Neural crest cell (in vitro differentiated cells): ENCODE data around the gene ESYT3. TPM values are rescaled to one million over a fixed set of nuclear protein-coding genes. Genes with fewer than 3 reads are reported as not detected.

Source experiments
- DNase-seq: peaks from one replicate; pipeline ENCODE4 v3.0.0; 2021; ENCODE audit warnings: low read depth, mixed read lengths, low spot score
- H3K27ac Mint-ChIP-seq: one replicate; pipeline ENCODE4 v1.8.0; 2021; ENCODE audit warnings: mild to moderate bottlenecking, mixed read lengths; ENCODE audit not compliant: unreplicated experiment
- H3K27me3 Mint-ChIP-seq: 2 replicates; pipeline ENCODE4 v1.8.0; 2021; ENCODE audit warnings: low read depth, mild to moderate bottlenecking, mixed read lengths
- H3K36me3 Mint-ChIP-seq: 2 replicates; pipeline ENCODE4 v1.8.0; 2021; ENCODE audit warnings: low read depth, mild to moderate bottlenecking, mixed read lengths
- H3K4me1 Mint-ChIP-seq: 2 replicates; pipeline ENCODE4 v1.8.0; 2021; ENCODE audit warnings: mixed read lengths
- H3K4me3 Mint-ChIP-seq: one replicate; pipeline ENCODE4 v1.8.0; 2021; ENCODE audit warnings: mild to moderate bottlenecking, mixed read lengths
- H3K9me3 Mint-ChIP-seq: 2 replicates; pipeline ENCODE4 v1.8.0; 2021; ENCODE audit warnings: mixed read lengths
- CTCF ChIP-seq: fragments of 200-600 bp; sonication (generic); conservative IDR thresholded peaks from 2 replicates; pipeline ENCODE4 v1.5.0; 2021; ENCODE audit warnings: antibody characterized with exemption, mild to moderate bottlenecking
- total RNA-seq: library from RNA; stranded (reverse); gene quantifications from 2 replicates; pipeline ENCODE4 v1.2.1, GENCODE V29; 2021

The ESYT3 gene
- total RNA-seq, 1 donor from 2014 or later: 0.44 TPM

GRCh38 chr3:138469874-138470273 is 35.5 kb downstream of the ESYT3 start:
- peaks cover 2% of the 10 kb centered on the region for H3K27me3 Mint-ChIP-seq
- H3K4me1 Mint-ChIP-seq: no peaks in the 10 kb centered on the region
- no peak for TF ChIP-seq CTCF
- no peaks in the 10 kb centered on the region for H3K36me3 Mint-ChIP-seq
- no peak overlapping the region for H3K4me3 Mint-ChIP-seq
- no peaks in the 10 kb centered on the region for H3K9me3 Mint-ChIP-seq
- no peak overlapping the region for H3K27ac Mint-ChIP-seq
- no peak for DNase-seq

DNA sequence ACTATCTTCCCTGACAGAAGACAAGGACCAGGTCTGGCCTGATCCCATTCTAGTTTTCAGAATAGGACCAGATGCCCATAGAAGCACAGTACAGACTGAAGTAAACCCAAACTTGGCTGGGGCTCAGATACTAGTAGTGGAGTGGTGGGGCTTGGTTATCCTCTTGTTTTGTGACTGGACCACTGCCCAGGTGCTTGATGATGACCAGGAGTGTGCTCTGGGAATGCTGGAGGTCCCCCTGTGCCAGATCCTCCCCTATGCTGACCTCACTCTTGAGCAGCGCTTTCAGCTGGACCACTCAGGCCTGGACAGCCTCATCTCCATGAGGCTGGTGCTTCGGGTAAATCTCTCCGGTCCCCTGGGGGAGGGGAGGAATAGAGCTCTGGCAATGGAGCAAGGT is 36.3 kb downstream of the ESYT3 start:
- no peak overlapping the region for H3K27ac Mint-ChIP-seq
- no peak for DNase-seq

DNA sequence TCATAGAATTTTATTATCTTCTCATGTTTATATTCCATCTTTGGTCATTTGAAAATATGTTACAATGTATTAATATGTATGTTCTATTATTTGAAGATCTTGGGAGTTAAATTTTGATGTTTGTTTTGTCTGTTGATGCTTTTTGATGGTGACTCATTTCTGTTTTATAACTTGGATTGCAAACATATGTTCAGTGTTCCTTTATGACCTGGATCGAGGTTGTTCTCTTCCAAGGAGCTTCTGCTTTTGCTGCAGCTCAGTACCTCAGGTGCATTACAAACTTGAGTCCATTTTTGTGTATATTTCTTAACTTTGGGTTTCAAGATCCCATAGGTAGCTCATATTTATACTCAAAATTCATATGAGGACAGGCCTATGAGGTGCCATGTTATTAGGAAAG is 37.1 kb downstream of the ESYT3 start:
- DNase-seq: no peak
- Mint-ChIP-seq H3K4me1 (no peaks in the 10 kb centered on the region), H3K36me3 (no peaks in the 10 kb centered on the region), H3K9me3 (no peaks in the 10 kb centered on the region), H3K4me3 (no peak overlapping the region), H3K27ac (no peak overlapping the region), H3K27me3 (peaks cover 1% of the 10 kb centered on the region)
- TF ChIP-seq CTCF: no peak

More for the DNA sequence above, 36.3 kb downstream of the ESYT3 start:
- no peaks in the 10 kb centered on the region for H3K4me1 Mint-ChIP-seq
- no peak overlapping the region for H3K4me3 Mint-ChIP-seq
- TF ChIP-seq CTCF: no peak
- no peaks in the 10 kb centered on the region for H3K36me3 Mint-ChIP-seq
- H3K9me3 Mint-ChIP-seq: no peaks in the 10 kb centered on the region
- H3K27me3 Mint-ChIP-seq: peaks cover 2% of the 10 kb centered on the region

GRCh38 chr3:138472141-138472825 is 37.9 kb downstream of the ESYT3 start:
- Mint-ChIP-seq H3K27ac (no peak overlapping the region), H3K9me3 (no peaks in the 10 kb centered on the region)

DNA sequence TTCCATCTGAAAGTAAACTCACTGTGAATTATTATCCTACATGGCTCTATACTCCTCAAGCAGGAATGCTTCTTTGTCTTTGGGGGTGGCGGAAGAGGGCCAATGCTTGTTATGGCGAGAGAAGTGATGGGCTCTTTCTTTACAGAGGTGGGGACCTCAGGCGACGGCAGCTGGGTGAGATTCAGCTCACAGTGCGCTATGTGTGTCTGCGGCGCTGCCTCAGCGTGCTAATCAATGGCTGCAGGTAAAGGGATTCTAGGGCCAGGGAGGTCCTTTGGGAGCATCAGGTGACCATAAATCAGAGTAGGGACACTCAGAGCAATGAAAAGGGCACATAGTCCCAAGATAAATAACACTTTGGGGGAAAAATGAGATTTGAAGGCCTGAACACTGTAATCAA is 39.0 kb downstream of the ESYT3 start:
- Mint-ChIP-seq H3K9me3 (no peaks in the 10 kb centered on the region), H3K4me1 (no peaks in the 10 kb centered on the region), H3K27ac (no peak overlapping the region), H3K4me3 (no peak overlapping the region), H3K36me3 (no peaks in the 10 kb centered on the region), H3K27me3 (no peaks in the 10 kb centered on the region)
- TF ChIP-seq CTCF: no peak
- DNase-seq: no peak

More at GRCh38 chr3:138472141-138472825, 37.9 kb downstream of the ESYT3 start:
- TF ChIP-seq CTCF: no peak
- H3K27me3 Mint-ChIP-seq: no peaks in the 10 kb centered on the region
- no peak for DNase-seq
- no peaks in the 10 kb centered on the region for H3K4me1 Mint-ChIP-seq
- no peaks in the 10 kb centered on the region for H3K36me3 Mint-ChIP-seq
- no peak overlapping the region for H3K4me3 Mint-ChIP-seq
